Measurements from ENCODE around the gene YTHDC1.
"Not testable (repeated sequence)": the region's sequence is repeated elsewhere in the genome, so short reads cannot be mapped to it uniquely, and the experiment has no call there.

Gene YTHDC1

DNA sequence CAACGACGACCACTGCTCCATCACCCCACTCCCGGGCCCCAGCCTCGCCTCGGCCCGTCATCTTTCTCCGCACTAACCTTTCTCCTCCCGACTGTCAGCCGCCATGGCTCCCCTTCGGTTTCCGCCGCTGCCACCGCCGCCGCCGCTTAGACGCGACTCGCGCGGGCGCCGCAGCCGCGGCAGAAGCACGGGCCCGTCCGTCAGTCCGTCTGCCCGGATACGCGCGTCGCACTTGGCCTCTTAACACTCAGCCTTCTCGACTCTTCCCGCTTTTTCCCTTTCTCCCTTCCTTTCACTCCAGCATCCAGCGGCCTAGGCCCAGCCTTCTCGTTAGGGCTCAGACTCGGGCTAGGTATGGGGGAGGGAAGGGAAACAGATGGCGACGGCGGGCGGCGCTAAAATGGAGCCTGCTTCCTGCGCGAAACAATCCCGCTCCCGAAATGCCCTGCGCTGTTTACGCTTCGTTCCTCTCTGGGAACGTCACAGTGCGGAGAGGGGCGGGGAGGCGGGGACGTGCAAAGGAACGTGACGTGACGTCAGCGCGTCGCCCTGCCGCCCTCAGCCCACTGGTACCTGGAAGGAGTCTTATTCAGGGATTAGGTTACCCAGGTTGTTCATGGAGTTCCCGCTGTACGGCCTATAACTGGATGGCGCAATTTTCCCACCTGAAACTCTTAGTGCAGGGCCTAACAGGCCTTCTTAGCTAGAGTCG is at the start of gene YTHDC1:
Gene YTHDC1 (minus strand): TSS at position 442 of the 712 bp plus-strand sequence. CDS start 337 bp downstream, at position 105.
- TF ChIP-seq, protein P1, sequence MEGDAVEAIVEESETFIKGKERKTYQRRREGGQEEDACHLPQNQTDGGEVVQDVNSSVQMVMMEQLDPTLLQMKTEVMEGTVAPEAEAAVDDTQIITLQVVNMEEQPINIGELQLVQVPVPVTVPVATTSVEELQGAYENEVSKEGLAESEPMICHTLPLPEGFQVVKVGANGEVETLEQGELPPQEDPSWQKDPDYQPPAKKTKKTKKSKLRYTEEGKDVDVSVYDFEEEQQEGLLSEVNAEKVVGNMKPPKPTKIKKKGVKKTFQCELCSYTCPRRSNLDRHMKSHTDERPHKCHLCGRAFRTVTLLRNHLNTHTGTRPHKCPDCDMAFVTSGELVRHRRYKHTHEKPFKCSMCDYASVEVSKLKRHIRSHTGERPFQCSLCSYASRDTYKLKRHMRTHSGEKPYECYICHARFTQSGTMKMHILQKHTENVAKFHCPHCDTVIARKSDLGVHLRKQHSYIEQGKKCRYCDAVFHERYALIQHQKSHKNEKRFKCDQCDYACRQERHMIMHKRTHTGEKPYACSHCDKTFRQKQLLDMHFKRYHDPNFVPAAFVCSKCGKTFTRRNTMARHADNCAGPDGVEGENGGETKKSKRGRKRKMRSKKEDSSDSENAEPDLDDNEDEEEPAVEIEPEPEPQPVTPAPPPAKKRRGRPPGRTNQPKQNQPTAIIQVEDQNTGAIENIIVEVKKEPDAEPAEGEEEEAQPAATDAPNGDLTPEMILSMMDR (IDR thresholded peaks at IDR 0.05; ENCODE audit: low read depth, low read length): no peak
- peak within 1 kb of the TSS; percentile 97 for H3K4me3 ChIP-seq (ENCODE audit: low read depth, low read length)

DNA sequence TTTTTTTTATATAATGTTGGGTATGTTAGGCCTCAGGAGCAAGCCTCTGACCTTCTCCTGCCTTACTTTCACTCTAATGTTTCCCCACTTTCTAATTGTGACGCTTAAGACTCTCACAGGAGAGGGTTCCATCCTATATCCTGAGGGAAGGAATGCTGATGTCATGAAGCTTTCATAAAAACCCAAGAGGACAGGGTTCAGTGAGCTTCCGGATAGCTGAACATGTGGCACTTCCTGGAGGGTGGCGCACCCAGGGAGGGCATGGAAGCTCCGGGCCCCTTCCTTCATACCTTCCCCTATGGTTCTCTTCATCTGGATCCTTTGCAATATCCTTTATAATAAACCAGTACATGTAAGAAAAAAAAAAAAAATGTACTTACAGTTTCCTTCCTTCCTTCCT is 49.4 kb upstream of the YTHDC1 start:
- no peak overlapping the region for H3K4me3 ChIP-seq (ENCODE audit: low read depth, low read length)
- TF ChIP-seq, protein P1 (IDR thresholded peaks at IDR 0.05; ENCODE audit: low read depth, low read length): no peak

DNA sequence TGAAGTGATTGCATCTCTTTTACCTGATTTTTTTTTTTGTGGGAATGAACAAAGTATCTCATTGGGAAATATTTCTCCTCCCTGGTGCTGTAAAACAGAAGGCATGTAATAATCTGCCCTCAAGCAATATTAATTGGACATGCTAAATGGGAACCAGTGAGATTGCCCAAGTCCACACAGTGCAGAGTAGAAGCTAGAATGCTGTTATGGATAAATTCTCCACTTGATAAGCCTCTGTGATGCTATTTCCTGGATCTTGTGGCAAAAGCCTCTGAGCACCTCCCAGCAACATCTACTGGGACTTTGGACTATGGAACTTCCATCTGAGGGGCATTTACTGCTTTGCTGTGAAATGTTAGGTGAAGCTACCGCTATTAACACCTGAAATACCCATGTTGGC is 46.9 kb upstream of the YTHDC1 start:
- TF ChIP-seq, protein P1 (IDR thresholded peaks at IDR 0.05; ENCODE audit: low read depth, low read length): no peak
- H3K4me3 ChIP-seq (ENCODE audit: low read depth, low read length): no peak overlapping the region

DNA sequence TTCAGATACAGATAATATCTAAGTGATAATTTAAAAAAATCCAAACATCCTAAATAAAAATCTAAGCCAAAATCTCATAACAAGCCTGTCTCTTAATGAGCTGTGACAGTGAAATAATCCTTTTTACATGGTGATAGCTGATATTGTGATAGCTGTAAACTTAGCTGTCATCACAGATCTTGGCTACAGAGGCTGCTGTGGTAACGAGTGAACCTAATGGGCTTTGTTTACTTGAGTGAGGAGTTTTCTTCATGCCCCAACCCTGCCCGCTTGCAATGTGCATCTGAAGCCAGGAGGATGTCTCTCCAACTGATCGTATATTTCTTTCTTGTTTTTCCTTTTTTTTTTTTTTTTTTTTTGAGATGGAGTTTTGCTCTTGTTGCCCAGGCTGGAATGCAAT is 41.5 kb upstream of the YTHDC1 start:
- TF ChIP-seq, protein P1 (IDR thresholded peaks at IDR 0.05; ENCODE audit: low read depth, low read length): no peak

DNA sequence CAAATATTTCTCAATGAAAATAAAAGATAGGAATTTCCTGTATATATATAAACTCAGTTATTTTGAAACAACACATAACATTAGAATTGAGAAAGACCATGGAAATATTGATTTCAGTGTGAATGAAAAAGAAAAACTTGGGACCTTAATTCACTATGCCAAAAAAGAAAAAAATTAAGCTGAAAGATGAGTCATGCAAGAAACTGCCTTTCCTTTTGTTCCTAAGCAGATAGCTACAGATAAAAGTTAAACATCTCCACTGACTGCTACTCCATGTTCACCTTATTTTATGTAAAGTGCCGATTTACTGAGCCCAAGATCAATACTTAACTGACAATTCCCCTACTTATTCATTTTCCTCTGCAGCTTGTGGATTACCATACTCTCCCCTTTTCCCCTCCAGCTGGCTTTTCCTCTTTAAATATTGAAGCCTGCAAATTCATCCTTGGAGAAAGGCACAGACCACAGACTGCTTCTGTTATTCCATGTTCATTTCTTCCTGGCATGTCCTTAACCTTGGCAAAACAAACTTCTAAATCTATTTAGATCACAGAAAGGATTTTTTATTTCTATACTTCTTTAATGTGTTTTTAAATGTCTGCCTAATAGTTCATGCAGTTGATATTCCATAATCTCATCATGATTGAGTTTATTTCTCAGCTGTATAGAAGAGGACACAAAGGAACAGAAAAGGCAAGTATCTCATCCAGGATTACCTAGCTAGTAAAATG is 40.5 kb upstream of the YTHDC1 start:
- TF ChIP-seq, protein P1 (IDR thresholded peaks at IDR 0.05; ENCODE audit: low read depth, low read length): no peak
- H3K4me3 ChIP-seq (ENCODE audit: low read depth, low read length): no peak overlapping the region

More for the DNA sequence above, 41.5 kb upstream of the YTHDC1 start:
- no peak overlapping the region for H3K4me3 ChIP-seq (ENCODE audit: low read depth, low read length)

DNA sequence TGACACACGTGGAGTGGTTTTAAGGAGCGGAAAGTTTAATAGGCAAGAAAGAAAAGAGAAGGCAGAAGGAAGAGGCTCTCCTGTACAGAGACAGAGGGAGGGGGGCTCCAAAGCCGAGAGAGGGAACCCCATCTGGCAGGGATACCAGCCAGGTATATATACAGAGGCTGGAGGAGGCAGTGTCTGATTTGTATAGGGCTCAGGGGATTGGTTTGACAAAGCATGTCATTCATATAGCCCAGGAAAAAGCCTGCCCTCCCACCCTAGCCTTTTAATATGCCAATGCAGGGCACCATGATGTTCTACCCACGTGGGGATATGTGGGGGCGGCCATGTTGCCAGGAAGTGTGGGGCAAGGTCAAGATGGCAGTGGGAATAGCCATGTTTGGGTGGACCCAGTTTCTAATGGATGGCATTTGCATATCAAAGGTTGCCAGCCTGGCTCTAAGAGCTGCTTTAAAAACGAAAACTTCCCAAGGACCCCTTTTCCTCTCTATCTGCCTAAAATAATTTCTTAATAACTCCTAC is 39.6 kb upstream of the YTHDC1 start:
- not testable (repeated sequence) for H3K4me3 ChIP-seq (ENCODE audit: low read depth, low read length)

DNA sequence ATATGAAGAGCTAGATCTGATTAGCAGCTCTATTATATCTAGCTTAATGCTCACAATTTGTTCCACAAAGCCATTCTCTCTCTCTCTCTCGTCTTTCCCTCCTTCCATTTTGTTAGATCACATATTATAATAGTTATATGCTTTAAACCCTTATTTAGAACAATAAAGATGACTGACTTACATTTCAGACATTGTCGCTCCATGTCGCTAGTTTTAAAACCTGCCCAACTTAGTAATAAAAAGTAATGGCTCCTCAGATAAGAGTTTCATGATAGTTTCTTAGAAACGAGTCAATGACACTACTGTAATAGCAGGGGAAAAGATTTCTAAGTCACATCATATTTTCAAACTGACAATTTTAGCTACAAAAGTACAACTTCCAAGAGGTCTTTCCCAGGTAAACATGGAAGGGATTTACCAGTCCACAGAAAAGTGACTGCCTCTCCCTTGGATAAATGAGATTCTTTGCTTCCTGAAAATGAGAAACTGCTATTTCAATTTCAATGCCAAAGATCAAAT is 38.5 kb upstream of the YTHDC1 start:
- TF ChIP-seq, protein P1 (IDR thresholded peaks at IDR 0.05; ENCODE audit: low read depth, low read length): no peak
- H3K4me3 ChIP-seq (ENCODE audit: low read depth, low read length): no peak overlapping the region
